Activated CD4-positive, alpha-beta T cell treated with anti-CD3 and anti-CD28 coated beads, Interleukin-2, amount 10 ng/mL, durations not matched to agents 7 days and 5 days (primary cell): Measurements from ENCODE around the gene NIPAL1. TPM values are rescaled to one million over a fixed set of nuclear protein-coding genes. Genes with fewer than 3 reads are reported as not detected.

Experiments
- CTCF ChIA-PET: fragments of 350-600 bp; sonication (Branson Sonifier 250); formaldehyde crosslinking; loops from one replicate; lab custom pipeline; 2021; ENCODE audit warnings: antibody characterized with exemption; lab: Charles Lee
- POLR2A ChIA-PET: fragments of 350-600 bp; sonication (Branson Sonifier 250); formaldehyde crosslinking; loops from one replicate; lab custom pipeline; 2021; ENCODE audit warnings: antibody characterized with exemption; lab: Charles Lee
- DNase-seq: peaks from one replicate; pipeline ENCODE4 v3.0.0-alpha.2; 2020
- H3K27ac Mint-ChIP-seq: one replicate; pipeline ENCODE4 v1.8.0; 2021; ENCODE audit warnings: mild to moderate bottlenecking, moderate library complexity, mixed read lengths
- H3K27me3 Mint-ChIP-seq: one replicate; pipeline ENCODE4 v1.8.0; 2021; ENCODE audit warnings: mixed read lengths
- H3K36me3 Mint-ChIP-seq: one replicate; pipeline ENCODE4 v1.8.0; 2021; ENCODE audit warnings: low read depth, mixed read lengths
- H3K4me1 Mint-ChIP-seq: one replicate; pipeline ENCODE4 v1.8.0; 2021; ENCODE audit warnings: mixed read lengths
- H3K4me3 Mint-ChIP-seq: one replicate; pipeline ENCODE4 v1.8.0; 2021; ENCODE audit warnings: mild to moderate bottlenecking, moderate library complexity, mixed read lengths
- H3K9me3 Mint-ChIP-seq: one replicate; pipeline ENCODE4 v1.8.0; 2021; ENCODE audit warnings: mixed read lengths
- total RNA-seq, 2 experiments: library from RNA; stranded (reverse); gene quantifications; one replicate each; pipeline ENCODE4 v1.2.3, GENCODE V29; 2021

NIPAL1 gene
- total RNA-seq, 2 experiments from 2014 or later: 0.57 to 0.62 TPM

DNA sequence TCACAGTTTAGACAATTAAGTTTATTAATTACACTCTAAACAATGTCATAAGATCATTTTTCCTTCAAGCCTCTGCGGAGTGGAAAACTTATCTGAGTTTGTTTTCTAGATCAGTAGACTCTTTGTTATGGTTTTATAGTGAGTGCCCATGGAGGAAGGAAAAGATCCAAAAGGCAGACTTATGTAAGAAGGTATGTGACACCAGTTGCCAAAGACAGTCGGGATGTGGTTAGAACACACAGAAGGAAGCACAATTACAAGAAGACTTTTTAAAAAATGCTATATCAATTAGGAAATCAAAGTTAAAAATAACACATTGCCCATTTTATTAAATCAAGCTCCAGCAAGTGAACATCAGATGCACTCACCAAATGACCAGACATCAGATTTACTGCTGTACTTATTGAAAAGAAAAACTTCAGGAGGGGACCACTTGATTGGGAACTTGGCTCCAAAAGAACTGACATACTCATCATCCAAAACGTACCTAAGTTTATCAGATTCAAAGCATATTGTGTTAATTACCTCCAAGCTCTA is 57.1 kb downstream of the NIPAL1 start:
- no peaks in the 10 kb centered on the region for H3K9me3 Mint-ChIP-seq
- no peak overlapping the region for H3K27ac Mint-ChIP-seq
- ChIA-PET CTCF (no interaction called here), POLR2A (no interaction called here)
- DNase-seq: no peak
- no peak overlapping the region for H3K4me3 Mint-ChIP-seq
- peaks cover 67% of the 10 kb centered on the region for H3K36me3 Mint-ChIP-seq
- no peaks in the 10 kb centered on the region for H3K27me3 Mint-ChIP-seq
- H3K4me1 Mint-ChIP-seq: no peaks in the 10 kb centered on the region

DNA sequence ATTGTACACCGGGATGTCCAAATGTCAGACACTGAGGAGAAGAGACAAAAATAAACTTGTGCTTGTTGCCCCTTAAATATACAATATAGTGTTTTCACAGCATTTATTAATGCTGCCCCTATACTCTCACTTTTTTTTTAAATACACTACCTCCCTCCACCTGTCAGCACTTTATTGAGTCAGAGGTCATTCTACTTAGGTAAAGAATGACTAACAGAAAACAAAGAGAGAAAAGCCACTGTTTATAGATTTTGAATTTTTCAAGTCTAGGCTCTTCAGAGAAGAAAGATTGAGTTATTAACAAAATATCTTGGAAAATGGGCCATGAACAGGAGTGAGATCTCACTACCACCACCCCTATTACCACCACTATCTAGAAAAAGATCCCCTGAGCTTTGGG is 58.1 kb downstream of the NIPAL1 start:
- no peak for DNase-seq
- H3K27ac Mint-ChIP-seq: no peak overlapping the region
- ChIA-PET POLR2A (no interaction called here), CTCF (no interaction called here)
- no peaks in the 10 kb centered on the region for H3K27me3 Mint-ChIP-seq
- H3K4me3 Mint-ChIP-seq: no peak overlapping the region
- no peaks in the 10 kb centered on the region for H3K4me1 Mint-ChIP-seq
- peaks cover 66% of the 10 kb centered on the region for H3K36me3 Mint-ChIP-seq
- no peaks in the 10 kb centered on the region for H3K9me3 Mint-ChIP-seq

DNA sequence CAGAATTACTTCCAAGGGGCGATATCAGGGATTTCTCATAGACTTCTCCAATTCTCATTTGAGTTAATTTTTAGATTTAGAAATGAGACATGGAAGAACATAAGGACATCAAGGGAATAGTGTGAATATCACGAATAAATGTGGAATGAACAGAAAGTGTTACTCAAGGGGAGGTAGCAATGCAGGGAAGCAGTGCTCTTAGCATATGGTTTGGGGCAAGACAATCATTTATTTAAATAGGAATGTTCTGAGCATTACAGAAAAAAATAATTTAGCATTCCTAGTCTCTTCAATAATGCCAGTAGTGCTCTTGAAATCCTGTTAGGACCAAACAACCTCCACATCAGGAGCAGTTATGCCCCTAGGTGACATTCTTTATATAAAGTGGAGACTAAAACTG is 61.9 kb downstream of the NIPAL1 start:
- H3K27me3 Mint-ChIP-seq: no peaks in the 10 kb centered on the region
- no peak overlapping the region for H3K27ac Mint-ChIP-seq
- no peak overlapping the region for H3K4me3 Mint-ChIP-seq
- peaks cover 55% of the 10 kb centered on the region for H3K36me3 Mint-ChIP-seq
- CTCF ChIA-PET: no interaction called here
- H3K4me1 Mint-ChIP-seq: peaks cover 10% of the 10 kb centered on the region
- no peak for DNase-seq
- H3K9me3 Mint-ChIP-seq: no peaks in the 10 kb centered on the region
- POLR2A ChIA-PET: no interaction called here

DNA sequence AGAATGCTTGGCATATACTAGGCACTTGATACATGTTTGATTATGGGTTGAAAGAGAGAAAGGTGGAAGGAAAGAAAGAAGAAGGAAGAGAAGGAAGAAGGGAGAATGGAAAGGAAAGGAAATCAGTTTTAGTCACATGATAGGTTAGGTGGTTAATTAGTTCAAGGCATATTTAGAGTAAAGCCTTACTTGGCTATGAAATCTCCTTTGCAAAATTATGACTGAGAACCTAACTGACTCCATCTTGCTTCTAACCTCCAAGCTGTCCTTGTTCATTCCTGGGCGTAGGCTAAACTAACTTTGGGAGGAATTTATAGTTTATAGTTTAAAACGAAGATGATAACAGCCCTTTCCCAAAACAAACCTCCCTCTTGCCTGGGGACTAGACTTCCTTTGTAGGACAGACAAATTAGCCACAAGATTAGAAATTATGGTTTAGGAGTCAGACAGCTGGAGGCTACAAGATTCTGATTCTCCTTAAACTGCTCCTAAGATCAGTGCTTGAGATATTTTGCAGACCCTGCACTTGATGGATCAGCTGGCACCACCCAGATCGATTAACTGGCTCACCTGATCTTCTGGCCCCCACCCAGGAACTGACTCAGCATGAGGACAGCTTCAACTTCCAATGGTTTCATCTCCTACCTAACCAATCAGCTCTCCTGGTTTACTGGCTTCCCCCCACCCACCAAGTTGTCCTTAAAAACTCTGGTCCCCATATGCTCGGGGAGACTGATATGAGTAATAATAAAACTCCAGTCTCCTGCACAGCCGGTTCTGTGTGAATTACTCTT is 62.5 kb downstream of the NIPAL1 start:
- H3K27me3 Mint-ChIP-seq: no peaks in the 10 kb centered on the region
- peaks cover 10% of the 10 kb centered on the region for H3K4me1 Mint-ChIP-seq
- CTCF ChIA-PET: no interaction called here
- DNase-seq: no peak
- no peak overlapping the region for H3K27ac Mint-ChIP-seq
- POLR2A ChIA-PET: no interaction called here
- H3K4me3 Mint-ChIP-seq: no peak overlapping the region
- peaks cover 56% of the 10 kb centered on the region for H3K36me3 Mint-ChIP-seq
- H3K9me3 Mint-ChIP-seq: no peaks in the 10 kb centered on the region

DNA sequence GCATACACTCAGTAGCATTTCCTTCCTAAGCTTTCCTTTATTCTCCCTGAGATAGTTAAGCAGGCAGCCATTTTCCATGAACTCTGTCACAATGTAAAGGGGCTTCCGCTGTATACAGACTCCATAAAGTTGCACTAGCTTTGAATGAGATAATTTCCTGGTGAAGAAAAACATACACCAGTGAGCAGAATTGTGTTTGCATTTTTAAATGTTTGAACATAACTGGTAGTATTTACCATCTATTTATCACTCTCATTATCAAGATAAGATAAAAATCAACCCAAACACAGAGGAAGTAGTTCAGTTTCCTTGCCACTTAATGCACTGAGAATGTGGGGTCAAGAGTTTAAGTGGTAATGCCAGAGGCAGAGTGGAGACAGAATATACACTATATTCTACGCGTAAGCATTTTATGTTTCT is 63.4 kb downstream of the NIPAL1 start:
- Mint-ChIP-seq H3K36me3 (peaks cover 58% of the 10 kb centered on the region), H3K4me1 (peaks cover 10% of the 10 kb centered on the region), H3K4me3 (no peak overlapping the region), H3K27ac (no peak overlapping the region), H3K27me3 (no peaks in the 10 kb centered on the region), H3K9me3 (no peaks in the 10 kb centered on the region)
- no peak for DNase-seq
- ChIA-PET CTCF (no interaction called here), POLR2A (no interaction called here)

DNA sequence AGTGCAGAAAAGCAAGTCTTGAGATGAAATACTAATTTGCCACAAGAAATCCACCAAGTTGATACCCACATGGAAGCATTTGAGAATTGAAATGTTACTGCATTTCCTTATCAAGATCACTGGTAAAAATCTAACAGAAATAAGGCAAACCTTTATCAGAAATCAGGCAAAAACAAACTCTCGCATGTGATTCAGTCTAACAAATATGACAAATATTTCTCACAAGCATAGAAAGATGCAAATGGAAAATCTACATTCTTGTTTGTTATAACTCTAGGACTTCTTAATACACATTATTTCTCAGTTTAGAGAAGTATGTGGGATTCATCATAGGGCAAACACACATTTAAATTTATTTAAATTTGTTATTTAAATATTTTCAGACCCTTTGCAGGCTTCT is 64.6 kb downstream of the NIPAL1 start:
- Mint-ChIP-seq H3K36me3 (peaks cover 63% of the 10 kb centered on the region), H3K4me3 (no peak overlapping the region), H3K27me3 (no peaks in the 10 kb centered on the region), H3K9me3 (no peaks in the 10 kb centered on the region), H3K4me1 (peaks cover 10% of the 10 kb centered on the region), H3K27ac (no peak overlapping the region)
- ChIA-PET CTCF (no interaction called here), POLR2A (no interaction called here)
- DNase-seq: no peak

DNA sequence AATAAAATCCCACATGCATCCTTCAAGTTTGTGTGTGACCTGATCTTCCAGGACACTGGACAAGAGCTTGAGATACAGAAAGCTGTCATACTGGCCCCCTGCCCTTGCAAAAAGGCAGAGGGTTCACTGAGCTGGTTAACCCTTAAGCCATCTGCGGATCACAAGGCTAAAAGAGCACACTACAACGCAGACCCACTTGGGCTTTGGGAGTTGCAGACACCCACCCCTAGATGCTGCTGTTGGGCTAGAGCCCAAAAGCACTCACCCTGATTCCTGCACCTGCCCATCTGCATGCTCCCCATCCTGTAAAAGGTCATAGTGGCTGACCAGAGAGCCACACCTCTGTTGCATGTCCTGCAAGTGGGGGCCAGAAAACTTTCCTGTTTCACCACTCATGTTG is 66.4 kb downstream of the NIPAL1 start:
- Mint-ChIP-seq H3K9me3 (no peaks in the 10 kb centered on the region), H3K36me3 (peaks cover 61% of the 10 kb centered on the region), H3K4me1 (peaks cover 10% of the 10 kb centered on the region), H3K27ac (no peak overlapping the region), H3K4me3 (no peak overlapping the region), H3K27me3 (no peaks in the 10 kb centered on the region)
- no peak for DNase-seq
- ChIA-PET CTCF (no interaction called here), POLR2A (no interaction called here)

DNA sequence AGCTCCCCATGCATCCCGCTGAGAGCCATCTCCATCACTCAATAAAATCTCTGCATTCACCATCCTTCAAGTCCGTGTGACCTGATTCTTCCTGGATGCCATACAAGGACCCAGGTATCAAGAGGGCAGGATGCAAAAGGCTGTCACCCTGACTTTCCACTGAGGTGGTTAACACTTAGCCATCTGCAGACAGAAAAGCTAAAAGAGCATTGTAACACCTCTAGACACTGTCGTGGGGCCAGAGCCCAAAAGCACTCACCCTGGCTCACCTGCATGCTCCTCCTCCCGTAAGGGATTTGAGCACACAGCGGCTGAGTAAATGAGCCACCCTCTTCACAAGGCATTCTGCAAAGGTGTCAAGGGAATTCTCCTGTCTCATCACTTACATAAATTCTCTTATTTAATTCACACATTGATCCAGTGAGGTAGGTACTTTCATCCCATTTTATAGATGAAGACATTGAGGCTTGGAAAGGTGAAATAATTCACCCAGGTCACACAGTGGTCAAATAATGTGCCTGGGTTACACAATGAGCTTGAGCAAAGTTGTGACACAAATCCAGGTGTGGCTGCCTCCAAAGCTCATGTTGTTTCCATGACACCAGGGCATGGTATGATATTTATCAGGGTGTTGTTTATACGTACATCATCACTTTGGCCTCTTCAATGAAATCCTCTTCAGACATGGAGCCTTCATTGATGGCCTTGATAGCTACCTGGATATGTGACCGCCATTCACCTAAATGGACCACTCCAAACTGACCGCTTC is 69.4 kb downstream of the NIPAL1 start:
- POLR2A ChIA-PET: no interaction called here
- no peaks in the 10 kb centered on the region for H3K27me3 Mint-ChIP-seq
- peaks cover 4% of the 10 kb centered on the region for H3K4me1 Mint-ChIP-seq
- H3K36me3 Mint-ChIP-seq: peaks cover 49% of the 10 kb centered on the region
- H3K9me3 Mint-ChIP-seq: no peaks in the 10 kb centered on the region
- CTCF ChIA-PET: interaction anchor here (0.7 to 1.0 kb wide), 3 partner anchors 9 to 24 kb away, joined by 3 to 5 read pairs (median 4); no protein-coding TSS in a partner anchor
- DNase-seq: no peak
- no peak overlapping the region for H3K27ac Mint-ChIP-seq
- H3K4me3 Mint-ChIP-seq: no peak overlapping the region

Other genes starting within 250 kb of the NIPAL1 start
- gene CORIN, start 178.7 kb upstream of the NIPAL1 start, total RNA-seq: under 1 TPM in 1 of 2 experiments, not detected in 1; 0.22 TPM
- gene NFXL1, start 102.2 kb upstream of the NIPAL1 start, total RNA-seq: 10 to 100 TPM in 1 of 2 experiments, 1 to 10 TPM in 1; 9.0 to 10.6 TPM
- gene CNGA1, start 91 bp upstream of the NIPAL1 start, total RNA-seq: not detected
- 10 to 100 TPM; 42.0 to 50.1 TPM for gene TXK, start 117.5 kb downstream of the NIPAL1 start, total RNA-seq